Hematopoietic multipotent progenitor cell treated with erythropoietin and hydrocortisone succinate and interleukin-3 and kit ligand, for 15 days (in vitro differentiated cells): ENCODE results near the gene LINC01488.

Experiments used
- DNase-seq: peaks from one replicate; pipeline ENCODE4 v3.0.0-alpha.2; 2015; ENCODE audit warnings: low spot score

Gene LINC01488

GRCh38 chr11:69463995-69464960, 17.2 kb upstream of the LINC01488 start:
- no peak for DNase-seq

- no peak for DNase-seq
Measured at GRCh38 chr11:69465236-69466000, 16.0 kb upstream of the LINC01488 start.

- no peak for DNase-seq
Measured at GRCh38 chr11:69466039-69466438, 15.4 kb upstream of the LINC01488 start.

- DNase-seq = no peak
Measured at GRCh38 chr11:69467196-69467595, 14.3 kb upstream of the LINC01488 start.

DNA sequence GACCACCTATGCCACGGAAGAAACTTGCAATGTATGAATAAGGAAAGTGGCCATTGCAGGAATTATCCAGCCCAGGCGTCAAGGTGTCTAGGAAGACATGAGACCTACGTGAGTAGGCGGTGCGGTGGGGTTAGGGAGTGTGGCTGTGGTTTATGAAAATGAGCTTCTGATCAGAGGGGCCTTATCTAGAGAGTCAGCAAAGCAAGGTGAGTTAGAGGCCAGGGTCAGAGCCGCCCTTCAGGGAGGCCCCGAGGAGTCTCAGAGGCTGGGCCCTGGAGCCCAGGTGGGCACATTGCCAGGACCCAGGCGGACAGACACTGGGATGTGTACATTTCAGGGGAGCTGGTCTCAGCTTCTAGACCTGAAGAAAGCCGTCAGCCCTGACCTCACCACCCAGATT, 13.8 kb upstream of the LINC01488 start:
- no peak for DNase-seq

- no peak for DNase-seq
Measured at GRCh38 chr11:69468221-69468620, 13.2 kb upstream of the LINC01488 start.

GRCh38 chr11:69468911-69469885, 12.3 kb upstream of the LINC01488 start:
- DNase-seq = no peak

DNA sequence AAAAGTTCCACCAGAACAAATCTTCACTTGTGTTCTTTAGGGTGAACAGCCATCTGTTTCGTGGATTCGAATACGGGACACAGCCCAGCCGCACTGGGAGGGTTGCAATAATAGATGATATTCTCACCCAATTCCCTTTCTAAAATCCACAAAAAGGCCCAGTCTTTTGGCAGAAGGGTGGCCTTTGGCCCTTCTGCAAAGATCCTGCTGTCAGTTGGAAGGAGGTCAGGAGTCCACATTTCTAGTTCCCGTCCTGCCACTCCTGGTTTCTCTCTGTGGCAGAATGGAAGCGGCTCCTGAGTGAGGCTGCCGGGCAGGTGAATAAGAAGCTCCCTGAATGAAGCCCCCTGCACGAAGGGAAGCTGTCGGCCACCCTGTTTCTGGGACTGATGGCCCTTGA, 11.2 kb upstream of the LINC01488 start:
- no peak for DNase-seq

DNA sequence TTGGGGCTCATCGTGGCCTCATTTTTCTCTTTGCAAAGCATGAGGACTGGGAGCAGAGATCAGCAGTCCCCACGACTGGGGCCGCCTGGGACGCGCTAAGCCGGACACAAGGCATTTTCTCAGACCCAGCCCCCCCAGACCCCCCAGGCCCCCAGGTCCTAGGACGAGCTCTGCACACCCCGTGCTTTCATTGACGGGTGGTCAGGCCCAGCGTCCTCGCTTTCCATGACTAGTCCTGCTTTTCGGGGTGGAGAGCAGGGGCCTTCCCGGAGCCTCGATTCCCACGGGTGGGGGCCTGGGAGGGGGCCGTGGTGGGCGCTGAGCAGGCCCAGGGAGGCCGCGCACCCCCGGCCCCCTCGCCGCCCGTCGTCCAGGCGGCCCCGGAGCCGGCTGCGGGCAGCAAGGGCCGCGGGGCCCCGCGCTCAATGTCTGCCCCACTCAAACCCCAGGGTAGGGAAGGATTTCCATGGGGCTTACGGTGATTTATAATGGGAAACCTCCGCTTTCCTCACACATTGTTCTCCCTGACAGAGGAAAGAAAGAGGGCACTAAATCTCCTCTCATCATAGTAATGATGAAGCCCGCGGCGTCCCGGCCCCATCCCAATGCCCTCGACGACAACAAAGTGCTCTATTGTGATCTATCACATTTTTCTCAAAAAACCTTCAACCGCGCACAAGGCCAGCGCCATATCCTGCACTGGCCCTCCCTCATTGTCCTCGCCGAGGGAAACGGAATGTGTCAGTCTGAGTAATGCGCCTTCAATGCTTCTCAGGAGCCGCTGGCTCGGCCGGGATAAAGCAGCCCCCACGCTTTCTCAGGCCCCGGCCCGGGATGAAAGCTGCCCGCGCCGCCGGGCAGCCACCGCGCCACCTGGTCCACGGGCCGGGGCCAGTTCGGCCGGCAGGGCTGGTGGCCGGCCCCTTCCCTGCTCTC, 10.4 kb upstream of the LINC01488 start:
- no peak for DNase-seq

- no peak for DNase-seq
Measured at GRCh38 chr11:69471729-69472540, 9.5 kb upstream of the LINC01488 start.

DNA sequence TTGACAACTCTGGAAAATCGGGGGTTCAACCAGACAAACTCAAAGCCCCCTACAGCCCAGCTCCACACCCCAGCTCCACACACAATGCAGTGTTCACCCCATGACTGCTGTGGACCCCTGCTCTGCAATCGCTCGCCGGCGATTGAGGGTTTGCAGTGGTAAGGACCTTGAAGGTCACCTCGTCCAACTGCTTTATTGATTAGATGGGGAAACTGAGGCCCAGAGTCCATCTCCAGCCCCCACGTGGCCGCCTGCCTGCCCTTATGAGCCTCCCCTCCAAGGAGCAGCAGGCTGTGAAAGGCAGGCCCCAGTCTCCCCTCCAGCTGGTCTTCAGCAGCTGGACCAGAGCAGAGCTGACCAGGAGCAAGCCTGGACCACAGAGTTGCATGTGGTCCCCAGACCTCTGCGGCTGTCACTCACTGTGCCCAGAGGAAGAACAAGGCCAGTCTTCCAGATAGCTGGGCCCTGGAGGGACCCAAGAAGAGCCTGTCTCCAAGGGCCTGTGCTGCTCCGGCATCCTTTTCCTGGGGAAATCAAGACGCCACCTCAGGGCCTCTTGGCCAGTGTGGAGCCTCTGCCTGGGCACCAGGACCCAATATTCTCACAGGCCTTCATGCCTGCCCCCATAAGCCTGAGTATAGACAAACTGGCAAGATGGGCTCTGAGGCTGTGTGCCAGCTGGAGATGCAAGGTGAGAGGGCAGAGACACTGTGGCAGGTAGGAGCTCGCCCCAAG, 8.8 kb upstream of the LINC01488 start:
- DNase-seq = no peak

- DNase-seq = no peak
Measured at GRCh38 chr11:69473276-69473845, 8.1 kb upstream of the LINC01488 start.

DNA sequence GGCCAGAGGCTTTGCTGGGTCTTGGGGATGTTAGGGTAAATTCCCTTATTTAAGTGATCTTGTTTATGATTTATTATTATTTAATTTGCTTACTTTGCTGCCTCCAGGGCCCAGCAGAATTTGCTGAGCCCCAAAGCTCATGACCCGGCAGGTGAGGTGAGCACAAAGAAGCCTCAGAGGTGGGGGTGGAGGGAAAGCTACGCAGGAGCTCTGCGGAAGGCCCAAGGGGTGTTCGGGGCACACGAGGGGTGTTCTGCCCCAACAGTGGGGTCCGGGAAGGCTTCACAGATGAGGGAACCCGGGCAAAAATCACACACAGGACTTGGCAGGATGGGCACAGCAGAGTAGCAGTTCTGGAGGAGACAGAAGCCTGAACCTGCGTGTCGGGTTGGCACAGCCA, 6.7 kb upstream of the LINC01488 start:
- DNase-seq = no peak

GRCh38 chr11:69475141-69475865, 6.2 kb upstream of the LINC01488 start:
- no peak for DNase-seq

GRCh38 chr11:69475866-69476471, 5.5 kb upstream of the LINC01488 start:
- DNase-seq = no peak

DNA sequence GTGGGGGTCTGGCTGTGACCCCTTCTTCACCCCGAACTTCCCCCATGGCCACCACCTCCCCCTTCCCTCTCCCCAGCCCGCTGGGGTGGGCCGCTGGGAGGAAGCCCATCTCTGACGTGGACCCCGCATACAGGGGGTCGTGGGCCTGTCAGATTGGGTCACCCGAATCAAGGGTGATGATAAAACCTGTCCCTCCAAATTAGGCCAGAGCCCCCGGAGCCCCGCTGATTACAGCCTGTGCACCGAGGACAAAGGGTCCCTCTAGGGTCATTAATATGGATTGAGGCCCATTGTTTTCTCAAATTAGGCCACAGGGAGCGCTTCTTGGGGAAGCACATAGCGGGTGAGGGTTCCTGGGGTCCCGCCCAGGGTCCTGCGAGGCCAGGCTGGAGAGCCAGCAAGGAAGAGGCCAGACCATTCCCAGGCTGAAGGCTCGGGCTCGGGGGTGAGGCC, 4.9 kb upstream of the LINC01488 start:
- no peak for DNase-seq

DNA sequence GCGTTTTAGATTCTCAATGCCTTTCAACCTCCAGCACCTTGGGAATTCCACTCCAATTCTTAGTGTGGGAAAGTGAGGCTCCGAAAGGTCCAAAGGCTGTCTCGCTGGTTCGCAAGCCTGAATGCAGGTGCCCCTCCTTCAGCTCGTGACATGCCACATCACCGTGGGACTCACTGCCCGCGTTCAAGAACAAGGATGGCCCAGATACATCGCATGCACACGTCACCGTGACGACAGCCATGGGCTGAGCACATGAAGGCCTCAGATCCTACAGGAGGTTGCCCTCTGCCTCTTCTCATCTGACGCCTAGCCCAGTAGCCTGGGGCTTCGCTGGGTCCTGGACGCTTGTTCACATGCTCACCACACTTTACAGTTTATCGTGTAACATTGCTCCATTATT, 4.4 kb upstream of the LINC01488 start:
- no peak for DNase-seq
